ENCODE measurements around the gene AATK.

The AATK gene

DNA sequence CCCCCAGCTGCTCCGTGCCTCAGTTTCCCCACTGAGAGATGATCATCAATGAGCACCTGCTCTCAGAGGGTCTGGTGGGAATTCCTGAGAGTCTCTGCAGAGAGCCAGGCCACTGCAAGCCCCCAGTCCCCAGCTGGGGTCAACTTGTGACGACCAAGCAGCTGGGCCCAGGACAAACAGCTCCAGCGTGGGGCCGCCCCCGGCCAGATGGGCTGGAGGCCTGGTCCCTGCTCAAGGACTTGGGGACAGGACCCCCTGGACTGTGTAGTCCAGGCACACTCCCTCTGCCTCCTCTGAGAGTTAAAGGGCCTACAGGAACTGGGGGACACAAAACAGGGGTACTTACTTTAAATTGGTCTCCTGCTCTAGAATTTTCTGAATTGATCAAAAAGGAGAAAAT lies 16.6 kb upstream of the AATK start:
- no peak for DNase-seq (ENCODE audit: low spot score)

- no peak for DNase-seq (ENCODE audit: low spot score)
Measured at GRCh38 chr17:81181811-81182185, 15.8 kb upstream of the AATK start.

- DNase-seq (ENCODE audit: low spot score) = no peak
Measured at GRCh38 chr17:81180836-81181810, 15.1 kb upstream of the AATK start.

DNA sequence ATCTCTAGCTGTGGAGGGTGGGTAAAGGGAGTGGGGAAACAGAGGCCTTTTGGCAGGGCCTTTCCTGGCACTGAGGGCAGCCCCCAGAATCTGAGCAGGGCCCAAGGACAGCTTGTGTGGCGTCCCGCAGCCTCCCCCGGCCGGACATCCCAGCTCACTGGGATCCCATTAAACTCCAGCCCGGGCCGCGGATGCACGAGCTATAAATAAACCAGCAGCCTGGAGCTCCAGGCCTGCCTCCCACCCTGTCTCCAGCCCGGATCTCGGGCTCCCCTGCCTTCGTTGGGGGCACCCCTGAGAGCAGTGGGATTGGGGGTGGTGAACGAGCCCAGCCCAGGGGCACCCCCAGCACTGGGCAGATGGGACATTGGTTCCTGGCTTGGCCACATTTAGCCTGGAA lies 13.8 kb upstream of the AATK start:
- no peak for DNase-seq (ENCODE audit: low spot score)

- no peak for DNase-seq (ENCODE audit: low spot score)
Measured at GRCh38 chr17:81179220-81179619, 13.2 kb upstream of the AATK start.

DNA sequence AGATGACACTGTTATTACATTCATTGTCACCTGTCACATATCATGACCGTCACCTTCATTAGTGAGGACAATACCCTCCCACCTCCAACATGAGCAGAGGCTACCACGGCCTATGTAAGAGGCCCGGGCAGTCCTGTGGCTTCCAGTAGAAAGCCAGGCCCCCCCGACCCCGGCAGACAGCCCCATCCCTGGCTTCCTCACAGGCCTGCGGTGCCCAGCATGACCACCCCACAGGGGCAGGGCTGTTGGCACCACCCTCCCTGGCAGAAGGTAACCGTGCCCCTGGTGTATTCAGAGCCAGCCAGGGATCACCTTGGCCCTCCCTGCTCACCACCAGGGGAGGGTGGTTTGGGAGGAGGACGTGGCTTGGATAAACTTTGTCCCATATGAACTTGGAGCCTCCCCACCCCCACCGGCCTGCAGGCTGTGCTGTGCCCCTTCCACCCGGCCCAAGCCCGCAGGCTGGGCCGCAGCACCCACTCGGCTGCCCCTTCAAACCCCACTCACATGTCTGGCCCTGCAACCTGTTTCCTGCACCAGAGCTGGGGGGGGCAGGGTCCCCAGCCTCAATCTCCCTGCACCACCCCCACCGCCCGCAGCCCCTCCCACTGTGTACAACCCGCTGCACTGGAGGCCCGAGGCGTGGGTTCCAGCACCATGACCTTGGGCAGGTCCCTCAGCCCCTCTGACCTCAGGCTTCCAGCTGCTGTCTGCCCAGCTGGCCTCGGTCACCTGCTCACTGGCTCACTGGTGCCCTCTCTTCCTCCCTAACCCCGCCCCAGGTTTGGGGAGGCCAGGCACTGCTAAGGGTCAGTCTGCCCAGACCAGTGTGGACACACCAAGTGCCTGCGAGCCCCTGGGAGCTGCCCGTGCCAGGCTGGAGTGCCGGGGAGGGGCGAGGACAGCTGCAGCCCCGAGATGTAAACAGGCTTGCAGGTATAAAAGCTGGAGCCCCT lies 12.4 kb upstream of the AATK start:
- no peak for DNase-seq (ENCODE audit: low spot score)

DNA sequence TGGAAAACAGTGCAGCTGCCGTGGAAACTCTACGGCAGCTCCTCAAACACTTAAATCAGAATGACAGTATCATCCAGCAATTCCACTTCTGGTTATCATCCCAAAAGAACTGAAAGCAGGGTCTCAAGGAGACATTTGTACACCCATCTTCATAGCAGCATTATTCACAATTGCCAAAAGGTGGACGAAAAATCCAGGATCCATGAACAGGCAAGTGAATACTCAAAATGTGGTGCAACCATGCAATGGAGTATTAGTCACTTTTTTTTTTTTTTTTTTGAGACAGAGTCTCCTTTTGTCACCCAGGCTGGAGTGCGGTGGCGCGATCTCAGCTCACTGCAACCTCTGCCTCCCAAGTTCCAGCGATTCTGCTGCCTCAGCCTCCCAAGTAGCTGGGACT lies 10.6 kb upstream of the AATK start:
- DNase-seq (ENCODE audit: low spot score) = no peak

- no peak for DNase-seq (ENCODE audit: low spot score)
Measured at GRCh38 chr17:81173762-81174155, 7.7 kb upstream of the AATK start.

- no peak for DNase-seq (ENCODE audit: low spot score)
Measured at GRCh38 chr17:81173052-81173761, 7.2 kb upstream of the AATK start.

DNA sequence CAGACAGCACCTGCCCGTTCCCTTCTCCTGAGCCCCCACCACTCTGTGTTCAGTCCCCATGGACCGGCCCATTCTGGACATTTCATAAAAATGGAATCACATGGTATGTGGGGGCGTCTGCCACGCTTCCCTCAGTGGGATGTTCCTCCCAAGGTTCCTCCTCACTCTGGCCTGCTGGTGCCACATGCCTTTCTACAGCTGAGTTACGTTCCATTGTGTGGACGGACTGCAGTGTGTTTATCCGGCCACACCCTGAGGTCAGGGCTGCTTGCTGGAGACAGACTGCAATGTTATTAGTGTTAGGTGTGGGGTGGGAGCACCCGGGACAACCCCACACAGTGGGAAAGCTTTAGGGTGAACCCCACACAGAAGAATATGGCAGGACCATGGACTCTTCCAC lies 5.9 kb upstream of the AATK start:
- peak; percentile 49 for DNase-seq (ENCODE audit: low spot score)

GRCh38 chr17:81170727-81171494 lies 4.9 kb upstream of the AATK start:
- no peak for DNase-seq (ENCODE audit: low spot score)

DNA sequence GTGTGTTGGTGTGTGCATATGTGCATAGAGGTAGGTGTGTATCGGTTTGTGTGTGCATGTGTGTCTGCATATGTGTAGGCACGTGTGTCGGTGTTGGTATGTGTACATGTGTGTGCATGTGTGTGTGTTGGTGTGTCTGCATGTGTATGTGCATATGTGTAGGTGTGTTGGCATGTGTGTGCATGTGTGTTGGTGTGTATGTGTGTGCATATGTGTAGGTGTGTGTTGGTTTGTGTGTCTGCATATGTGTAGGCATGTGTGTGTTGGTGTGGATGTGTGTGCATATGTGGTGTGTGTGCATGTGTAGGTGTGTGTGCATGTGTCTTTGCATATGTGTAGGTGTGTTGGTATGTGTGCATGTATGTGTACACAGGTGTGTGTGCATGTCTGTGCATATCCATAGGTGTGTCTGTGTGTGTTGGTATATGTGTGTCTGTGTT lies 3.9 kb upstream of the AATK start:
- no peak for DNase-seq (ENCODE audit: low spot score)

GRCh38 chr17:81167638-81168037 lies 1.6 kb upstream of the AATK start:
- DNase-seq (ENCODE audit: low spot score) = no peak

GRCh38 chr17:81167194-81167524 lies 1.1 kb upstream of the AATK start:
- DNase-seq (ENCODE audit: low spot score) = no peak

DNA sequence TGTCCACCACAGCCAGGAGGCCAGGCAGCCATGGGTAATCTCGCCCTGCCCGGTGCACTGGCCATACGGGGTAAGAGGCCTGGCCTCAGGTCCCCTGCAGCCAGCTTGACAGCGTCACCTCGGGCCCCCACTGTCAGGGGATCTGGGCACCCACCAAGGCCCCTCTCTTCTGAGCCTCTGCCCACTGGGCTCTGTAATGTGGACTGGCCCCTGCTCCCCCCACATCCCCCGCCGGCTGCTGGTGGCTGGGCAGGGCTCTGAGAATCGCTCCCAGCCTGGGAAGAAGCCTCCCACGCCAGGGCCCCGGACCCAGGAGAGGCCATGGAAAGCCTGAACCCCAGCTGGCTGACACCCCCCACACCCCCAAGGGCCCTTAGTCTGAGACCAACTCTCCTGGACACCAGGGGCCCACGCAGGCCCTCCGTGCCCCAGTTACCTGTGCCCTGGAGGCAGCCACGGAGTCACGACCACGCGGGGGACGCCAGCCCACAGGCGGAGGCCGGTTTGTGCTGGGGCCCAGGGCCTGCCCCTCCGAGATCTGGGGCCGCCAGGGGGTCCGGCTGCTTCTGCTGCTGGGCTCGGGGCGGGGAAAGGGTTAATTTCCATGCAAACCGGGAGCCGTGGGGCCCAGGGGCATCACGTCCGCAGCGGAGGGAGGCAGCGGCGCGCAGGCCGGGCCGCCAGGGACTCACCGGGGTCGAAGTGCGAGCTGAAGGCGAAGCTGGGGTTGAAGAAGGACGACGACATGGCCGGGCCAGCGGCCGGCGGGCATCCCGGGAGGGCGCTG lies 582 bp downstream of the AATK start, which contains the start of gene PVALEF:
Gene PVALEF, plus strand, starts transcription at position 262 of the 787 bp plus-strand sequence. CDS start 15,720 bp downstream, outside the sequence.
- DNase-seq (ENCODE audit: low spot score) = peak; percentile 29

DNA sequence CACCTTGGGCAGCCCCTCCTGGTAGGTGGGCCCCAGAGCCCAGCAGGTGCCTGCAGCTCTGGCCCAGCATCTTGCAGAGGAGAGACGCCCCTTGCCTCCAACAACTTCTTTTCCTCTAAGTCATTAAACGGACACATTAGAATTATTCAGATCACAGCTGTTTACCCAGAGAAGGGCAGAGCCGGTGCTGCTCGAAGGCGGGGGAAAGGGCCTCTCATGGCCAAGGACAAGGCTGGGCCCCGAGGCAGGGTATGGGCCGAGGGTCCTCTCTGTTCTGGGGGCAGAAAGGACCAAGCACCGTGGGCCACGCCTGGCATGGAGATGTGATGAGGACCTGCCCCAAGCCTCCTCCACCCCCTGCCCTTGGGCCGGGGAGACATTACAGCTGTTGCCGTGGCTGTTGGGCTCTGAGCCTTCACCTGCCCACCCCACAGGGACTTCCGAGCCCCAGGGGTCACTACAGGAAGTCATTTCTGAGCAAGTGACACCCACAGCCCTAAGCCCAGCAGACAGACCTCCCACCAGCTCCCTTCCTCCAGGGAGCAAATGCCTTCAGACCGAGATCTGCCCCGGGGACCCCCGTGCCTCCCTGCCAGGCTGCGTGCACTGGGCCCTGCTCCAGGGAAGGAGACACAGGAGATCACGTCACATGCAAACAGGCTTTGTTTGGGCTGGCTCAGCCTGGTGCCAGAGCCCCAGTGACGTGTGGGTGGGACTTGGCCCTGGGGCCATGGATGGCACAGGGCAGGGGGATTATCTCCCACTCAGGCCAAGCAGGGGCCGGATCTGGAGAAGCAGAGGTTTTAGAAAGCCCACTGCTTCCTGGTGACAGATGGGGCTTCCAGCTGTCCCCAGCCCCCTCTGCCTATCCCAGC lies 1.4 kb downstream of the AATK start:
- no peak for DNase-seq (ENCODE audit: low spot score)

DNA sequence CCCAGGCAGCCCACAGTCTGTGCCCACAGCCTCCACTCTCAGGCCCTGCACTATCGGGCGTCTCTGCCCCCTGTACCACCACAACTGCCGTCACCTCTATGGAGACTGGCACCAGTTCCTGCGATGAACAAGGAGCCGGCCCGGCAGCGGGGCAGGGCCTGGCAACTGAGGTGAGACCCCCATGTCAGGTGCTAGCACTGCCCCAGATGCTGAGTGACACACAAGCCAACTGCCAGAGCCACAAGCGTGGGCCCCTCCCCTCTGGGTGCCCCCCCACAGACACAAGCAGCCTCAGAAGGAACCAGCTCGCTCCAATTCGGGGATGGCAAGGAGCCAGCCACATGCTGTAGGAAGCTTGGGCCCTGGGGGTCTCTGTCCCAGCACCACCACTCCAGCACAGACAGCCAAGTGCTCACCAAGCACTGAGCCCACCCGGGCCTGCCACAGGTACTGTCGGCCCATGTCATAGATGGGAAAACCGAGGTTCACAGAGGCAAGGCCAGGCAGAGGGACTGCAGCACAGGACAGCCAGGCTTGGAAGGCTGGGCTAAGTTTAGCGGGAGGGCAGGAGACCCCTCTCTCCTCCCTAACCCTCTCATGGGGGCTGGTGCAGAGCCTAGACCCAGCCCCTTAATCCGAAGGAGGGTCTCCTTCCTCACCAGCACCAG lies 2.2 kb downstream of the AATK start:
- no peak for DNase-seq (ENCODE audit: low spot score)

DNA sequence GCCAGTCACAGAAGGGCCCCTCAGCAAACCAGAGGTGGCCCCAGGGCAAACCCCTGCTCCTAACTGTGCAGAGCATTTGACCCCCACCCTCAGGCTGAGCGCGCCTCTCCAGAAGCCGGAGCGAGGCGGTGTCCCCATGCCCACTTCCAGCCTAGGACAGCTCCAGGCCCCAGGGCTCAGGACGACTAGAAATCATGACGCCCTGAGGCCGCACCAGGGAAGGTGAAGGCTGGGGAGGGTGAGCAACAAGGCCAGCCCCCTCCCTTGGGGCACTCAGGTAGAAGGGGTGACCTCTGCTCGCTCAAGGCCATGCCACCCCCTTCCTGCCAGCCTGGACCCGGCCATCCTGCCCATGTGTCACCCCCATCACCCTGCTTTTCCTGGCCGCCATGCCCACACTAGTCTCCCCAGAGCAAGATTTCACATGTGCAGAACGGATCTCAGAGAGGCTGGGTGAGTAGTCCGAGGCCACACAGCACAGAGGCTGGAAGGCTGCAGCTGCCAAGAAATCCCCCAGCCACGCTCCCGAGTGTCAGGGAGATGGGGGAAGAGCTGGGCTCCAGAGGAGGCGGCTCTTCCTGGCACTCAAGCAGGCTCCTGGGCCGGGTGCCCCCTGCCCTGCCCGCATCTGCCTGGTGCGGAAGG lies 2.8 kb downstream of the AATK start:
- DNase-seq (ENCODE audit: low spot score) = no peak
